Activated naive CD4-positive, alpha-beta T cell treated with Interleukin-2 at 50 U/mL for 16 hours (primary cell): Measurements from ENCODE around the gene POTEI.
A peak's percentile ranks its signal among the peaks of the same experiment; 100 is the strongest.
"Not testable (repeated sequence)": the region's sequence is repeated elsewhere in the genome, so short reads cannot be mapped to it uniquely, and the experiment has no call there.

Source experiments
- DNase-seq: peaks from one replicate; pipeline ENCODE4 v3.0.0-alpha.2; 2020

Gene POTEI

GRCh38 chr2:130454712-130455083, 54.4 kb downstream of the POTEI start:
- not testable (repeated sequence) for DNase-seq

GRCh38 chr2:130453955-130454711, 55.0 kb downstream of the POTEI start:
- not testable (repeated sequence) for DNase-seq

- DNase-seq: not testable (repeated sequence)
These were observed 56.2 kb downstream of the POTEI start for GRCh38 chr2:130452897-130453296.

- DNase-seq: not testable (repeated sequence)
These were observed 57.3 kb downstream of the POTEI start for GRCh38 chr2:130451823-130452222.

- DNase-seq: not testable (repeated sequence)
These were observed 57.9 kb downstream of the POTEI start for GRCh38 chr2:130451278-130451677.

GRCh38 chr2:130450366-130450765, 58.8 kb downstream of the POTEI start:
- DNase-seq: not testable (repeated sequence)

- peak; percentile 9 for DNase-seq
These were observed 81.5 kb downstream of the POTEI start for GRCh38 chr2:130427631-130428030.

GRCh38 chr2:130418845-130419244, 90.3 kb downstream of the POTEI start:
- DNase-seq: not testable (repeated sequence)

GRCh38 chr2:130416693-130417092, 92.4 kb downstream of the POTEI start:
- DNase-seq: peak; percentile 11
